ENCODE measurements around the gene RNF212B. TPM values are rescaled to one million over a fixed set of nuclear protein-coding genes. Genes with fewer than 3 reads are reported as not detected.

Gene RNF212B
- total and polyA plus RNA-seq, 2 of the 13 experiments (the other 11 are each of a cell fraction or from before 2014, with no cell fraction given) = 0.05 TPM; not detected in 1

DNA sequence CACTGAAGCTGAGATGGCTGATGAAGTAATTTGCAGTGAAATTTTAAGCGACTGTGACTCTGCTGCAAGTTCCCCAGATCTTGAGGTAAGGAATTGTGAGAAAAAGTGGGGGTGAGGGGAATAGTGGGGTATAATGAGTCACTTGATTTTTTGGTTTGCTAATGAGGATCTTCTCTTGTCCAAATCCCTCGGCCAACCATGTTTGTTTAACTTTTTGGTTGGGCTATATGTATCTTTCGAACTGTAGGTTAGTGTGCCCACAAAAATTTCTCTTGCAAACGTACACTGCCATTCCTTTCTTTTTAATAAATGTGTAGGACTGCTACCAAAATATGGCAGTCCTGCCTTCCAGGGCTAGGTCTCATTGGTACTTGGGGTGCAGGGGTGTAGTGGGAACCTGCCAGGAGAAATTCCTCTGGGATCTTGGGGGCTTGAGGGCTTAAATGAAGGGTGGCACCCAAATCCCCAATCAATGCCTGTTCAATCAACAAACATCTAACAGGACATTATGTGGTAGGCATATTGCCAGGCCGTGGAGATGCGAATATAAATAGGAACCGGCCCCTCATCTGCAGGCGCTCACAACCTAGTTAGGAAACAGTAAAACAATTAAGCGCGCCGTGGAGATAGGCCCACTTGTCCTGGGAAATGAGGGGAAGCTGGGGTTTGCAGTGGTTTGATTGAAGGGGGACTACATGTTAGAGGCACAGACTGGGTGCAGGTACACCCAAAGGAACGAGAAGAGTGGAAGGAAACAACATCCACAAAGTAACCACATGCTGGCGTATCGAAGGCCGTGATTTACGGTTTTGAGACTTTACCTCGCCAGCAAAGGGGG lies 82.2 kb downstream of the RNF212B start (continued):
- TF ChIP-seq FIP1L1 (IDR thresholded peaks at IDR 0.05; ENCODE audit: borderline replicate concordance, insufficient read depth, low read depth, low read length) = no peak
- TF ChIP-seq, protein P1, sequence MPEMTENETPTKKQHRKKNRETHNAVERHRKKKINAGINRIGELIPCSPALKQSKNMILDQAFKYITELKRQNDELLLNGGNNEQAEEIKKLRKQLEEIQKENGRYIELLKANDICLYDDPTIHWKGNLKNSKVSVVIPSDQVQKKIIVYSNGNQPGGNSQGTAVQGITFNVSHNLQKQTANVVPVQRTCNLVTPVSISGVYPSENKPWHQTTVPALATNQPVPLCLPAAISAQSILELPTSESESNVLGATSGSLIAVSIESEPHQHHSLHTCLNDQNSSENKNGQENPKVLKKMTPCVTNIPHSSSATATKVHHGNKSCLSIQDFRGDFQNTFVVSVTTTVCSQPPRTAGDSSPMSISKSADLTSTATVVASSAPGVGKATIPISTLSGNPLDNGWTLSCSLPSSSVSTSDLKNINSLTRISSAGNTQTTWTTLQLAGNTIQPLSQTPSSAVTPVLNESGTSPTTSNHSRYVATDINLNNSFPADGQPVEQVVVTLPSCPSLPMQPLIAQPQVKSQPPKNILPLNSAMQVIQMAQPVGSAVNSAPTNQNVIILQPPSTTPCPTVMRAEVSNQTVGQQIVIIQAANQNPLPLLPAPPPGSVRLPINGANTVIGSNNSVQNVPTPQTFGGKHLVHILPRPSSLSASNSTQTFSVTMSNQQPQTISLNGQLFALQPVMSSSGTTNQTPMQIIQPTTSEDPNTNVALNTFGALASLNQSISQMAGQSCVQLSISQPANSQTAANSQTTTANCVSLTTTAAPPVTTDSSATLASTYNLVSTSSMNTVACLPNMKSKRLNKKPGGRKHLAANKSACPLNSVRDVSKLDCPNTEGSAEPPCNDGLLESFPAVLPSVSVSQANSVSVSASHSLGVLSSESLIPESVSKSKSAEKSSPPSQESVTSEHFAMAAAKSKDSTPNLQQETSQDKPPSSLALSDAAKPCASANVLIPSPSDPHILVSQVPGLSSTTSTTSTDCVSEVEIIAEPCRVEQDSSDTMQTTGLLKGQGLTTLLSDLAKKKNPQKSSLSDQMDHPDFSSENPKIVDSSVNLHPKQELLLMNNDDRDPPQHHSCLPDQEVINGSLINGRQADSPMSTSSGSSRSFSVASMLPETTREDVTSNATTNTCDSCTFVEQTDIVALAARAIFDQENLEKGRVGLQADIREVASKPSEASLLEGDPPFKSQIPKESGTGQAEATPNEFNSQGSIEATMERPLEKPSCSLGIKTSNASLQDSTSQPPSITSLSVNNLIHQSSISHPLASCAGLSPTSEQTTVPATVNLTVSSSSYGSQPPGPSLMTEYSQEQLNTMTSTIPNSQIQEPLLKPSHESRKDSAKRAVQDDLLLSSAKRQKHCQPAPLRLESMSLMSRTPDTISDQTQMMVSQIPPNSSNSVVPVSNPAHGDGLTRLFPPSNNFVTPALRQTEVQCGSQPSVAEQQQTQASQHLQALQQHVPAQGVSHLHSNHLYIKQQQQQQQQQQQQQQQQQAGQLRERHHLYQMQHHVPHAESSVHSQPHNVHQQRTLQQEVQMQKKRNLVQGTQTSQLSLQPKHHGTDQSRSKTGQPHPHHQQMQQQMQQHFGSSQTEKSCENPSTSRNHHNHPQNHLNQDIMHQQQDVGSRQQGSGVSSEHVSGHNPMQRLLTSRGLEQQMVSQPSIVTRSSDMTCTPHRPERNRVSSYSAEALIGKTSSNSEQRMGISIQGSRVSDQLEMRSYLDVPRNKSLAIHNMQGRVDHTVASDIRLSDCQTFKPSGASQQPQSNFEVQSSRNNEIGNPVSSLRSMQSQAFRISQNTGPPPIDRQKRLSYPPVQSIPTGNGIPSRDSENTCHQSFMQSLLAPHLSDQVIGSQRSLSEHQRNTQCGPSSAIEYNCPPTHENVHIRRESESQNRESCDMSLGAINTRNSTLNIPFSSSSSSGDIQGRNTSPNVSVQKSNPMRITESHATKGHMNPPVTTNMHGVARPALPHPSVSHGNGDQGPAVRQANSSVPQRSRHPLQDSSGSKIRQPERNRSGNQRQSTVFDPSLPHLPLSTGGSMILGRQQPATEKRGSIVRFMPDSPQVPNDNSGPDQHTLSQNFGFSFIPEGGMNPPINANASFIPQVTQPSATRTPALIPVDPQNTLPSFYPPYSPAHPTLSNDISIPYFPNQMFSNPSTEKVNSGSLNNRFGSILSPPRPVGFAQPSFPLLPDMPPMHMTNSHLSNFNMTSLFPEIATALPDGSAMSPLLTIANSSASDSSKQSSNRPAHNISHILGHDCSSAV (CRISPR knock-in tag; IDR thresholded peaks at IDR 0.05; ENCODE audit: borderline replicate concordance) = no peak
- TF ChIP-seq, protein P2, sequence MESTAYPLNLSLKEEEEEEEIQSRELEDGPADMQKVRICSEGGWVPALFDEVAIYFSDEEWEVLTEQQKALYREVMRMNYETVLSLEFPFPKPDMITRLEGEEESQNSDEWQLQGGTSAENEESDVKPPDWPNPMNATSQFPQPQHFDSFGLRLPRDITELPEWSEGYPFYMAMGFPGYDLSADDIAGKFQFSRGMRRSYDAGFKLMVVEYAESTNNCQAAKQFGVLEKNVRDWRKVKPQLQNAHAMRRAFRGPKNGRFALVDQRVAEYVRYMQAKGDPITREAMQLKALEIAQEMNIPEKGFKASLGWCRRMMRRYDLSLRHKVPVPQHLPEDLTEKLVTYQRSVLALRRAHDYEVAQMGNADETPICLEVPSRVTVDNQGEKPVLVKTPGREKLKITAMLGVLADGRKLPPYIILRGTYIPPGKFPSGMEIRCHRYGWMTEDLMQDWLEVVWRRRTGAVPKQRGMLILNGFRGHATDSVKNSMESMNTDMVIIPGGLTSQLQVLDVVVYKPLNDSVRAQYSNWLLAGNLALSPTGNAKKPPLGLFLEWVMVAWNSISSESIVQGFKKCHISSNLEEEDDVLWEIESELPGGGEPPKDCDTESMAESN (CRISPR knock-in tag; conservative IDR thresholded peaks at IDR 0.05) = 0 out of 2 replicates have a peak, but pooled peaks have one; percentile 32
- no peak for TF ChIP-seq NKX3-1 (CRISPR knock-in tag; IDR thresholded peaks at IDR 0.05)
- 0 out of 2 replicates have a peak, but pooled peaks have one; percentile 36 for TF ChIP-seq HOXA7 (CRISPR knock-in tag; IDR thresholded peaks at IDR 0.05)
- 0 out of 2 replicates have a peak, but pooled peaks have one; percentile 25 for TF ChIP-seq ZNF549 (CRISPR knock-in tag; IDR thresholded peaks at IDR 0.05)
- TF ChIP-seq ZNF615 (CRISPR knock-in tag; IDR thresholded peaks at IDR 0.05; ENCODE audit: borderline replicate concordance) = peak; percentile 88
- no peak for TF ChIP-seq ADNP (CRISPR knock-in tag; IDR thresholded peaks at IDR 0.05)
- TF ChIP-seq JARID2 (CRISPR knock-in tag; IDR thresholded peaks at IDR 0.05; ENCODE audit: insufficient replicate concordance) = no peak
- no peak for TF ChIP-seq ZNF772 (CRISPR knock-in tag; IDR thresholded peaks at IDR 0.05)
- no peak for TF ChIP-seq SP2 (CRISPR knock-in tag; IDR thresholded peaks at IDR 0.05)
- TF ChIP-seq ELF3 (CRISPR knock-in tag; IDR thresholded peaks at IDR 0.05) = no peak
- no peak for TF ChIP-seq BCL6 (CRISPR knock-in tag; IDR thresholded peaks at IDR 0.05)
- peak; percentile 97 for TF ChIP-seq ZC3H4 (CRISPR knock-in tag; IDR thresholded peaks at IDR 0.05; ENCODE audit: borderline replicate concordance)
- no peak for TF ChIP-seq FLYWCH1 (CRISPR knock-in tag; IDR thresholded peaks at IDR 0.05)
- no peak for TF ChIP-seq GTF2F1 (IDR thresholded peaks at IDR 0.05; ENCODE audit: low read length)
- 0 out of 2 replicates have a peak, but pooled peaks have one; percentile 7 for TF ChIP-seq DPF2 (CRISPR knock-in tag; IDR thresholded peaks at IDR 0.05; ENCODE audit: borderline replicate concordance, low read depth)
- TF ChIP-seq ZNF614 (CRISPR knock-in tag; IDR thresholded peaks at IDR 0.05; ENCODE audit: borderline replicate concordance) = no peak
- TF ChIP-seq ZMAT3 (CRISPR knock-in tag; conservative IDR thresholded peaks at IDR 0.05) = no peak
- peak; percentile 36; the same call in 1 of the 2 replicates for TF ChIP-seq ARNT2 (CRISPR knock-in tag; IDR thresholded peaks at IDR 0.05; ENCODE audit: low read depth)

All from HepG2 (cell line).